Esophagus (tissue), 2 donors: ENCODE data around the gene PPM1F. TPM values are rescaled to one million over a fixed set of nuclear protein-coding genes. Genes with fewer than 3 reads are reported as not detected.

Experiments used
- H3K27ac ChIP-seq, 2 donors: one replicate each; pipeline ENCODE4 v1.5.1; 2013; ENCODE audit warnings: low read depth in 2 of 2, mild to moderate bottlenecking in 2 of 2, inconsistent platforms in 1 of 2, low read length in 1 of 2, moderate library complexity in 1 of 2
- H3K27me3 ChIP-seq, 2 donors: one replicate each; pipeline ENCODE4 v1.6.1; 2013; ENCODE audit warnings: low read length in 2 of 2, control low read depth in 1 of 2, mild to moderate bottlenecking in 1 of 2; ENCODE audit not compliant: insufficient read depth in 2 of 2, control insufficient read depth in 1 of 2
- H3K36me3 ChIP-seq, 2 donors: one replicate each; pipeline ENCODE4 v1.6.1; 2013; ENCODE audit warnings: low read length in 1 of 2; ENCODE audit not compliant: control insufficient read depth in 2 of 2, insufficient read depth in 2 of 2
- H3K4me1 ChIP-seq, 2 donors: one replicate each; pipeline ENCODE4 v1.6.1; 2013; ENCODE audit warnings: low read length in 1 of 2; ENCODE audit not compliant: control insufficient read depth in 2 of 2, insufficient read depth in 2 of 2
- H3K4me3 ChIP-seq, 2 donors: one replicate each; pipeline ENCODE4 v1.5.1; 2013; ENCODE audit warnings: low read length in 2 of 2, mild to moderate bottlenecking in 2 of 2, low read depth in 1 of 2, moderate library complexity in 1 of 2
- H3K9me3 ChIP-seq, 2 donors: one replicate each; pipeline ENCODE4 v1.6.1; 2013; ENCODE audit warnings: mild to moderate bottlenecking in 2 of 2, low read depth in 1 of 2, low read length in 1 of 2, moderate library complexity in 1 of 2; ENCODE audit not compliant: control insufficient read depth in 2 of 2, insufficient read depth in 1 of 2
- WGBS, 2 donors: extraction: QIAGEN DNeasy Blood & Tissue Kit; methylation state at CpG; one replicate each; pipeline ENCODE4 v1.1.7; 2013; 5-methylcytosine and 5-hydroxymethylcytosine counted together
- polyA plus RNA-seq, 2 donors: library from polyadenylated mRNA; stranded (reverse); fragments of 200-250 nt; gene quantifications; one replicate each; pipeline ENCODE4 v1.2.3, GENCODE V29; 2013
- donor health status: healthy with polysubstance abuse.
- donor health status: Bipolar disorder and iron deficiency.

PPM1F gene
- polyA plus RNA-seq, 2 donors, result 14.3 to 15.5 TPM

DNA sequence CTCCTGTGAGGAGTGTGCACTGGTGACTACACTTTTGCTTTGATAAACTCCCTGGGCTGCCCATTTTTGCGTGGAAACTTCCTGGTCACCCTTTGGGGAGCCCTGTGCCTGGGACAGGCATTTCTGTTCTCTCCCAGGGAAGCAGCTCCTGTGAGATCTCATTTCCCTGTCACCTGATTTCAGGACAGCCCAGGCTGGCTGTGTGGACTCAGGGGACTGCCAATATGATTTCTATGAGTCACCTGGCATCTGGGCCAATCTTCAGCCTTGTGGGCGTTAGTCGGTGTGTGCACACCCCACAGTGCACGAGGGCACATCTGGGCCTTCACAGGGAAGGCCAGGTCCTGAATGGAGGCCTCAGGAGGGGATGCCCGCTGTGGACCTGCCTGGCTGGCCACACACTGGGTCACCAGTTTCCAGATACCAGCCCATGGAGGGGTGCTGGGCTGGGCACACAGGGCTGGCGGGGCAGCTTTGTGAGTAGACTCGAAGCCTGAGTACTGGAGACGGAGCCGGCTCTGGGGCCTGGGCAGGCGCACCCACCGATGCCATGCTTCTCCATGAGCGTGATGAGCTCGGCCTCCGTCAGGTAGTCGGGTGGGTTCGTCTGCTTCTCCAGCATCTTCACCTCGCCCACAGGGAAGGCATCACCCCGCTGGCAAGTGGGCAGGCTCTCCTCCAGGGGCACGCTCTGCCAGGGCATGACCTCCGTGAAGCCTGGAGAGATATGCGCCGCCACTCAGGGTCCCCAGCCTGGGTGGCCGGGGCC is 9.4 kb upstream of the PPM1F start:
- Histone ChIP-seq H3K27me3 (no peaks in the 10 kb centered on the region), H3K4me1 (peaks cover 0 to 20% of the 10 kb centered on the region in 2 donors), H3K9me3 (no peaks in the 10 kb centered on the region), H3K4me3 (no peak overlapping the region), H3K36me3 (peaks cover 24 to 58% of the 10 kb centered on the region in 2 donors), H3K27ac (peak overlapping the region; percentile 69 to 71)
- 84 to 88% methylated on average over 23 of the region's 23 CpGs for WGBS, 2 donors

DNA sequence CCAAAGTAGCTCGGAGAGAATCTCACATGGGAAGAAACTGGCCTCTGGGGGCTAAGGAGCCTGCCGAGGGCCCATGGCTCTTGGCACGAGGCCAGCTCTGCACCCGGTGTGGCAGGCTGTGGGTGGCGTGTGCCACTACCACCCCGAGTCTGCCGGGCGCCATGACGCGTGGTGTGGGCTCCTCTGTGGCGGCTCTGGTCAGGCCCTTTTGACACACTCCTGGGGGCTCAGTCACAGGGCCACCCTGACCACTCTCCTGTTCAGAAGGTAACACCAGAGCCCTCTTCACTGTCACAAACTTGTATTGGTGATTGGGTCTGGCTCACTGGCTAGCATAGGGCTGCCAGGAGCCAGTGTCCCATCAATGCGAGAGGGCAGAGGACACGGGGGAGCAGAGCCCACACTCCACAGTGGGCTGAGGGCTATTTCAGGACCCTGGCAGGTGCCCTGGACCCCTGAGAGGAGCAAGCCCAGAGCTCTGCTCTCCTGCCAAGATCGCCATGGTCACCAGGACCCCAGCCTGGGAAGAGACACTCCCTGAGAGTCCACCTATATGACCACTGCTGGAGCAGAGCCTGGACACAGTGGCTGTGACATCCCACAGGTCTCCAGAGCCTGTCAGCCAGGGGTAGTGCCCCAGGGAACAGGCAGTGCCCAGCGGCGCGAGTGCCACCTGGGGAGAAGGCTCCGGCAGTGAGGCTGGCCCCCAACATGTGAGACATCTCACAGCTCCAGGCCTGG is 8.6 kb upstream of the PPM1F start:
- 88% methylated on average over 18 of the region's 18 CpGs for WGBS, 2 donors
- Histone ChIP-seq H3K27ac (peak overlapping the region; percentile 69 to 71), H3K4me1 (peaks cover 0 to 20% of the 10 kb centered on the region in 2 donors), H3K9me3 (no peaks in the 10 kb centered on the region), H3K27me3 (no peaks in the 10 kb centered on the region), H3K36me3 (peaks cover 18 to 50% of the 10 kb centered on the region in 2 donors), H3K4me3 (no peak overlapping the region)

- Histone ChIP-seq H3K27ac (no peak overlapping the region), H3K9me3 (no peaks in the 10 kb centered on the region), H3K4me3 (no peak overlapping the region), H3K36me3 (peaks cover 18 to 47% of the 10 kb centered on the region in 2 donors), H3K4me1 (peaks cover 0 to 20% of the 10 kb centered on the region in 2 donors), H3K27me3 (no peaks in the 10 kb centered on the region)
- 89 to 94% methylated on average over 24 of the region's 24 CpGs for WGBS, 2 donors
Observed at GRCh38 chr22:21960200-21961126, 7.8 kb upstream of the PPM1F start.

DNA sequence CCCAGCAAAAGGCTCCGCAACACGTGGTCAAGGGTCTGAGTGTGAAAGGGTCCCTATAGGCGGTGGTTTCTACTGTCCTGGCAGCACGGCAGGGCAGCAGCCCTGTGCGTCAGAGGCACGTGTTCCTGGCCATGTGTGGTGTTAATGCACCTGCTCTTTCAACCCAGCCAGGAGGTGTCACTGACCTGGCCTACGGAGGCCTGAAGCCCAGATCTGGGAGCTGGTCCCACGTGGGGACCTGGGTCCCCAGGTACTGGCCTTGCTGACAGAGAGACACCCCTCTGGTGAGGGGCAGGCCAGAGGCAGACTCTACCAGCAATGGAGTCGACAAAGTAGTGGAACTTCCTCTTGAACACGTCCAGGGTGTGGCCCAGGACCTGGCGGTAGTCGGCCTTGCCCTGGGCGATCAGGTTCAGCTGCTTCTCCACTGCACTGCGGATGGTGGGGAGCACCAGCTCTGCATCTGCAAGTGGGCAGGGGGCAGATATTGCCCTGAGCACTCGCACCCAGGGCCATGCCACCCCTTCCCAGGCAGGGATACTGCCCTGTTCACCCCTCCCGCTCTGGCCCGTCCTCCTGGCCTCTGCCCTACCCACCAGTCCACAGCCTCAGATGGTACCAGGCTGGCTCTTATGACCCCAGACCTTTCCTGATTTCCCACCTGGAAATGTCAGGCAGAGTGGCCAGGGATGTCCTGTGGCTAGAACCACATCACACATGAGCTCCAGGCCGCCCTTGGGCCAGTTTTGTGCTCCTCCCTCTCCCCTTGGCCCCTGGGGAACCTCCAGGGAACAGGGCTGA is 6.8 kb upstream of the PPM1F start:
- H3K4me3 ChIP-seq, result no peak overlapping the region
- H3K36me3 ChIP-seq, result peaks cover 12 to 40% of the 10 kb centered on the region in 2 donors
- WGBS, 2 donors, result 81 to 83% methylated on average over 18 of the region's 18 CpGs

DNA sequence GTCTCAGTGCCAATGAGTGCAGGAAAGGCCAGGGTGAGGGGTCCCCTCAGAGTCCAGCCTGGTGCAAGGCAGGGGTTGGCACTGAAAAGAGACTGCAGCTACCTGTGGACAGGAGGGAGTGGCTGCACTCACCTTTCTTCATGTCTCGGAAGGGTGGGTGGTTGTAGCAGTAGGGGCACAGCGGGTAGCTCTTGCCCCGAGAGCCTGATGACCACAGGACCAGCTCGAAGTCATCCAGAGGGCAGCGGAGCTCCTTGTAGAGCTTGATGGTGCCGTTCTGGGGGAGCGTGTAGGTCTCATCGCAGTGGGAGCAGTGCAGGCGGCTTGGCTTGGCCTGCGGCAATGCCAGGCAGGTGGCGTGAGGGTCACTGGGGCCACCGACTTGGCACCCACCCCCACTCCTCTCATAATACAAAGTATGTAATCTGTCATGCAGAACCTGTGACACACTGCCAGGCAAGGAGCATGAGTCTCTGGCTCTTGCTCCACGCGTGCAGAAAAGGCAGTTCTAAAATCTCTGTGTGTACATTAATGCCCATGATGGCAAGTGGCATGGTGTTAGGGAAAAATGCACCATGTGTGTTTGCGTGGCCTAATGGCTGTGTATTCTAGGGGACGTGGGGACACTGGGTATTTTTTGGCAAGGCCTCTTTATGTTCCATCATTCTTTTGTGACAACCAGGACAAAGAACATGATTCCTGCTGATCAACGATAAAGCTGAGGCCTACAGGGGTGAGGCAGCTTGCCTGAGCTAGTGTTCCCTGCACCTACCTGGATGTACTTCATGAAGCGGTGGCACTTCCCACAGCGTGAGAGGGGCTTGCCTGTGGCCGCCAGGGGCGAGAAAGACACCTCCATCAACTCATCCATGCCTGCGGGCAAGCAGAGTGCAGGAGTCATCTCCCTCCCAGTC is 6.0 kb upstream of the PPM1F start:
- Histone ChIP-seq H3K4me1 (peaks cover 0 to 20% of the 10 kb centered on the region in 2 donors), H3K4me3 (no peak overlapping the region), H3K9me3 (no peaks in the 10 kb centered on the region), H3K27ac (peak overlapping the region in 1 of 2 donors; percentile 78), H3K27me3 (no peaks in the 10 kb centered on the region), H3K36me3 (peaks cover 12 to 31% of the 10 kb centered on the region in 2 donors)
- 88 to 91% methylated on average over 22 of the region's 22 CpGs for WGBS, 2 donors

More for the DNA sequence above, 6.8 kb upstream of the PPM1F start:
- no peaks in the 10 kb centered on the region for H3K9me3 ChIP-seq
- peak overlapping the region in 1 of 2 donors; percentile 78 for H3K27ac ChIP-seq
- peaks cover 0 to 20% of the 10 kb centered on the region in 2 donors for H3K4me1 ChIP-seq
- no peaks in the 10 kb centered on the region for H3K27me3 ChIP-seq

DNA sequence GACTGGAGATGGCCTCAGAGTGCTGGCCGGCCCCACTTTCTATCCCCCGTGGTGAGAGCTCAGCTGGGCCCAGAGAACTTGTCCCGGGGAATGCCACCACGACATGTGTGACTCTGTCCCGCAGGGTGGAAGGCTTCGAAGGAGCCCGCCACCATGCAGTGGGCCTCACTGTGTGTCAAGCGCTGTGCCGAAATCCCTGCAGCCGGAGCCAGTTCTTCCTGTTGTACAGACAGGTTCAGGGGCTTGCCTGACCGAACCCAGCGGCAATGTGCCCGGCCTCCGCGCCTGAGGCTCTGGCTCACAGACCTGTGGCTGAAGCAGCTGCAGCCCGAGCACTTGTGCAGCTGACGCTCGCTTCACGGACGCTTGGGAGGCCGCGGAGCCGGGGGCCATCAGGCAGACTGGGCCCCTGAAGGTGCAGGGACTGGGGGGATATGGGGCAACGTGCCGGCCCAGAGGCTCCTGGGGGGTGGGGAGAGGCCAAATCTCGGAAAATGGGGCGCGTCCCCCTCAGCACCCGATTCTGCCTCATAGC is 650 bp downstream of the PPM1F start:
- 7 to 11% methylated on average over 27 to 29 of the region's 29 CpGs for WGBS, 2 donors
- no peaks in the 10 kb centered on the region for H3K27me3 ChIP-seq
- peak overlapping the region; percentile 76 to 86 for H3K4me3 ChIP-seq
- H3K4me1 ChIP-seq, result peaks cover 6 to 12% of the 10 kb centered on the region in 2 donors
- H3K27ac ChIP-seq, result peak overlapping the region; percentile 83 to 85
- H3K36me3 ChIP-seq, result peaks cover 0 to 2% of the 10 kb centered on the region in 2 donors
- H3K9me3 ChIP-seq, result no peaks in the 10 kb centered on the region

GRCh38 chr22:21951062-21951461 is 1.6 kb downstream of the PPM1F start:
- no peak overlapping the region for H3K27ac ChIP-seq
- peaks cover 0 to 6% of the 10 kb centered on the region in 2 donors for H3K36me3 ChIP-seq
- WGBS, 2 donors, result 88 to 91% methylated on average over 6 to 7 of the region's 7 CpGs
- H3K4me1 ChIP-seq, result peaks cover 7 to 16% of the 10 kb centered on the region in 2 donors
- H3K27me3 ChIP-seq, result no peaks in the 10 kb centered on the region
- H3K4me3 ChIP-seq, result no peak overlapping the region
- no peaks in the 10 kb centered on the region for H3K9me3 ChIP-seq

- peaks cover 3 to 16% of the 10 kb centered on the region in 2 donors for H3K36me3 ChIP-seq
- no peak overlapping the region for H3K4me3 ChIP-seq
- H3K4me1 ChIP-seq, result peaks cover 7 to 17% of the 10 kb centered on the region in 2 donors
- H3K27me3 ChIP-seq, result no peaks in the 10 kb centered on the region
- no peak overlapping the region for H3K27ac ChIP-seq
- no peaks in the 10 kb centered on the region for H3K9me3 ChIP-seq
- 85 to 91% methylated on average over 1 of the region's 1 CpG for WGBS, 2 donors
Observed at GRCh38 chr22:21949948-21950347, 2.7 kb downstream of the PPM1F start.
